ENCODE results near the gene RPN2.

RPN2 gene

DNA sequence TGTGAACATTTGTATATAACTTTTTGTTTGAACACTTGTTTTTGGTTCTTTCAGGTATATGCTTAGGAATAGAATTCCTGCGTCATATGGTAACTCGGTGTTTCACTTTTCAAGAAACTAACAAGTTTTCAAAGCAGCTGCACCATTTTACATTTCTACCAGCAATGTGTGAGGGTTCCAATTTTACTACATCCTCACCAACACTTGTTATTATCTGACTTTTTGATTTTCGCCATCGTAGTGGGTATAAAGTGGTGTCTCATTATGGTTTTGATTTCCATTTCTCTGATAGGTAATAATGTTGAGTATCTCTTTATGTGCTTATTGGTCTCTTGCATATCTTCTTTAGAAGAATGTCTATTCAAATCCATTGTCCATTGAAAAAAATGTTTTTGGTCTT lies 39.8 kb downstream of the RPN2 start:
- no peak for DNase-seq (ENCODE audit: low read depth in 2 of 2)

DNA sequence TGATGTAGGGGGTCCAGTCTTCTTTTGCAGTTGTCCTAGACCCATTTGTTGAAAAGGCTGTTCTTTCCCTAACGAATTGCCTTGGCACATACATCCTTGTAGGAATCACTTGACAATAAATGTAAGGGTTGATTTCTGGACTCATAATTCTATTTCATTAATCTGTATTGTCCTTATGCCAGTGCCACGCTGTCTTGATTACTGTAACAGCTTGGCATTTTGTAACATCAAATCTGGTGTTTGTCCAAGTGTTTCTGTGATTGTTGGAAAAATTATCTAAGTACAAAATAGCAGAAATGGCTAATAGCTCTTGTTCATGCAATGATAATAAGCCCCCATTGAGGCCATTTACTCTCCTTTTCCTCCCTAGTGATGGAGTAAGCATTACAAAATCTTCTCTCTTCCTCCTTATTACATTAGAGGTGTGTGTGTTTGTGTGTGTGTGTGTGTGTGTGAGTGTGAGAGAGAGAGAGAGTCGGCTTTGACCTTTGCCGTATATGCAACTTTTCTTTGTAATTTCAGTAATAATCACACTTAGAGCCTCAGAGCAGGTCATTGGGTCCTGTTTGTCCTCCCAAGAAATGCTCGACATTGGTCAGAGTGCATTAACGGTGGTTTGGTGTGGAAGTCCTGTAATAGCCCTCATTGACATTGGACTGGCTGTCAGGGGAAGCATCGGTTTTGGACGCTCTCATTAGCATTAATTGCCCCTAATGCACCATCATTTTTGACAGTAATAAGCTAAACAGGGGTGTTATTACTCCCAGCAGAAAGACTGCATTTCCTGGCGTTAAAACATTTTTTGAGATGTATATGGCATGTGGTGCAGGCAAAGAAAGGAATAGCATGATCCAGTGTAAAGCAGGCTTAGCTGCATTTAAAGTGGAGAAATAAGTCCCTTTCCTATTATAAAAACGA lies 40.9 kb downstream of the RPN2 start:
- DNase-seq (ENCODE audit: low read depth in 2 of 2) = no peak

DNA sequence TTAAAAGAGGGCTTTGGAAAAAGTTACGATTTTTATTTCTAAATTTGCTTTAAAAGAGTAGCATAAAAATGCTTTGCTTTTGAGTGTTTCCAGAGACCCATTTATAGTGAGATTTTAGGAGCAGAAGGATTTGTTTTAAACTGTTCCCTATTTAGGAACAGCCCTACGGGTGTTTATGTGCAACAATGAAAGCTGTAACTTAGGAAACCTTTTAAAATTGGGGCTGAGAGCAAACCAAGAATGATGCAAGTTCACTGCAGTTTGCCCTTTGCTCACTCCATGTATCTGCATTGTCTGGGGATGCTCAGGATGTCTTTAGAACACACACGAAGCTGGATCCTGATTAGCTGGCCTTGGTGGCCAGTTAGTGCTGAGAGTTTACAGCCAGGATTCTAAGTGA lies 41.6 kb downstream of the RPN2 start:
- DNase-seq (ENCODE audit: low read depth in 2 of 2) = no peak

DNA sequence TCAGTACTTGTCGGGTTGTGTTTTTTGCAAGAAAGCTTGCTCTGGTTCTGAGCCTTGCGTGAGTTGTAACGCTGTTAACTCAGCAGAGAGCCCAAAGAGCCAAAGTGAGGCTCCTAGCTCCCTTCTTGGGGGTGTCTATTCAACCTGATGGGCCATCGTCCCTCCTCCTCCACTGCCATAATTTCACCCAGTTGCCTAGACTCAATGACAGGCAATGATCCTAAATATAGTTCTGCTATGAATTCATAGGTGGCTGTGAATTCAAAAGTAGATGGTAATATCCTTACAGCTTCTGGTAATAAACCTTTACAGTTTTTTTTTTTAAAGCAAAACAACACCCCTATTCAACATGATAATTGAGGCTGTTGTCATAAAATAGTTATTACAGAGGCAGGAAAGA lies 43.0 kb downstream of the RPN2 start:
- no peak for DNase-seq (ENCODE audit: low read depth in 2 of 2)

DNA sequence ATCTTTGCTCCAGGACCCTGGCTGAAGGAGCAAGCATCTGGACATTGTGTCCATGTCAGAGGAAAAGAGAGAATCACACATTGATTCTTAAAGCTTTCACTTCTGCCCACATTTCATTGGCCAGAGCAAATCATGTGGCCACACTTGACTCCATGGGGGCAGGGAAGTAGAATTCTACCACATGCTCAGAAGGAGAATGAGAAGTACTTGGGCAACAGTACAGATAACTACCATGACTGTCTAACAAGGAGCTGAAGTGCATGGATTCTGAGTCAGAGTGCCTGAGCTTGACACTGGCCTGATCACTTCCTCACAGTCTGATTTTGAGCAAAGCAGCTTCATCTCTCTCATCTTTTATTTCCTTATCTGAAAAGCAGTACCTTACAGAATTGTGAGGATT lies 43.9 kb downstream of the RPN2 start:
- no peak for DNase-seq (ENCODE audit: low read depth in 2 of 2)

DNA sequence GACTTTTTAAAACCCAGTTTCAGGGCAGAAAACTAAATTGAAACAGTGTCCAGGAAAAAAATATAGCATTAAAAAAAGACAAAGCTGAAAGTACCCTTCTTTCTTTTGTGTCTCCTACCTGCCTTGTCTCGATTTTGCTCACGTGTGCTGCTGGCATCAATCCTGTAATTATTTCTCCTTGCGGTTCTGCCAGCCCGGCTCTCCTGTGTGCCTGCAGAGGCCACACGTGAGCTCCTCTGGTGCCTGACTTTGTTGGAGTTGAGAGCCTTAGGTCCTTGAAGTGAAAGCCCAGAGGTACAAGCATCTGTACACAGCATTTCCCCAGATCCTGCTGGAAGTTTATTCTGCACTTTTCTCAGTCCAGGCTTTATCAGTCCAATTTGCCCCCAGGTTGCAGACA lies 46.0 kb downstream of the RPN2 start:
- no peak for DNase-seq (ENCODE audit: low read depth in 2 of 2)

DNA sequence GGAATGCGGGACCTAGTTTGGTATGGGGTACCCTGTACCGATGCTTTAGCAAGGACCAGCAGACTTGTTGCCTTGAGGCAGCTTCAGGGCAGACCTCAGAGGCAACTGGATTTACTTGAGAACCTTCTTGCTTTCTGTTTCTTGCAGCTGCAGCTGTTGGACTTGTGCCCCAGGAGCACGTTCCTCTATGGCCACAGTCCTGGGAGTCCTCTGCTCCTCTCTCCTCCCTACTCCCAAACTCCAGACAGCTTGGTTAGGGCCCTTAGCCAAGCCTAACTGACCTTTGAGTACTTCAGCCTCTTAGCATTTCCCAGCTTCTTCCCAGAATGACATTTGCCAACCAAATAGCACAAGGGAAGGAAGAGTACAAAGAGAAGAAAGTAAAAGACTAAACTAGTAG lies 47.8 kb downstream of the RPN2 start:
- no peak for DNase-seq (ENCODE audit: low read depth in 2 of 2)

DNA sequence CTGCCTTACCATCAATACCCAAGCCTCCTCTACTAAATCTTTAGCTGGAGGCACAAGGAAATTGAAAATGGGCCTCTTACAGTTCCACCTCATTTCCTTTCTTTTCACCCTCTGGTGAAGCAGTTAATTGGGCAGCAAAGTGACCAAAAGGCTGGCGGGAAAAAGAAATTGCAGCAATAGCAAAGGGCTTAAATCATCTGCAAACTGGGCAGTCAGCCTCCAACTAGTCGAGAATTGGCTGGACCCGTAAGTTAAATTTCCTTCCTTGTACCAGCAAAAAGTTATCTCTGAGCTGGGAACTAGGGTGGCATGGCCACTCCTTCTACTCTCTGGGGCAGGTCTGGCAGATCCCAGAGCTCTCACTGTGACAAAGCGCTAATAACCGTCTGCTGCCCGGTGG lies 49.0 kb downstream of the RPN2 start:
- DNase-seq (ENCODE audit: low read depth in 2 of 2) = no peak

DNA sequence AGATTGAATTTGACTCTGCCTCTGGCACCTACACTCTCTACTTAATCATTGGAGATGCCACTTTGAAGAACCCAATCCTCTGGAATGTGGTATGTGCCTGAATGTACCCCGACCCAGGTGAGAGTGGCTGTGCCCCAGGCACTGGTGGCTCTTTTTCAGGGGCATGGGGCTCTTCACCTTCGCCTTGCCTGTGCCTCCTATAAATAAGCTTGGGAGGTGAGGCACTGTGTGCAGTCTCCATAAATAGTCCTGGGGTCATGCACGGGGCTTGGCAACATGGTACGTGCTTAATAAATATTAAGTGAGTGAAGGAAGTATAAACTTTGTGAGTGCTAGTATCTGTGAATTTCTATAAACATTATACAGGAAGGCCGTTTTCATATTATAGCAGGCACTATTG lies 49.5 kb downstream of the RPN2 start:
- DNase-seq (ENCODE audit: low read depth in 2 of 2) = no peak

DNA sequence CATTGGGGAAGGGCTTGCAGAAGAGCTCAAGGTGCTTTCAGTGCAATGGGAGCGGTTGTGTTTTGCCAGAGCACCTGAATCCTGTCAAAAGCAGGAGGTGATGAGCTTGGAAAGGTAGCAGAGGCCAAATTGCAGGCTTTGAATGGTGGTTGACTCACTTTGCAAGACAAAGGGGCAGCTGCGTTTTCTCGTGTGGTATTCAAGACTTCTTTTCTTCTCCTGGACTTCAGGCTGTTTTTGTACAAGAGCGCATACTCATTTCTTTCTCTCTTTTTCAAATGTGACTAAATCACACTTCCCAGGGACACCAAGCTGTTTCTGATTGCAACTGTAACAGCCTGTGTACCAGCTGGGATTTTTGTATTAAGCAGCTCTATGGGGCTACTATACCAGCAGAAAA lies 50.2 kb downstream of the RPN2 start:
- no peak for DNase-seq (ENCODE audit: low read depth in 2 of 2)

DNA sequence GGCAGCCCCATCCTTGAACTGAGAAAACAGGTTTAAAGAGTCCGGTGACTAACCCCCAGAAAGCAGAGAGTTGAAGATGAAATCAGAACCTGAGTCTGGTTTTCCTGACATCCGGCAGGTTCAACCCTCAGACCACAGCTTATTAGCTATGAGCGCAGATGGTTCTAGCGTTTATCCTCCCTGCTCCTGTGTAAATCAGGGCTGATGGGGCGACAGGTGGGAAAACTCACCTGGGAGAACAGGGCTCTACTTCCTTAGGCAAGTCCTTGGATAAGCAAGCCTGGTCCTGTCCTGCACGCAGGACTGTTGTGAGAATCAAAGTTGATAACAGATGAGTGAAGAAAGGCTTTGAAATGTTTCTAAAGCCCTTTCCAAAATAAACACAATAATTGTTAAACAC lies 51.1 kb downstream of the RPN2 start:
- no peak for DNase-seq (ENCODE audit: low read depth in 2 of 2)

DNA sequence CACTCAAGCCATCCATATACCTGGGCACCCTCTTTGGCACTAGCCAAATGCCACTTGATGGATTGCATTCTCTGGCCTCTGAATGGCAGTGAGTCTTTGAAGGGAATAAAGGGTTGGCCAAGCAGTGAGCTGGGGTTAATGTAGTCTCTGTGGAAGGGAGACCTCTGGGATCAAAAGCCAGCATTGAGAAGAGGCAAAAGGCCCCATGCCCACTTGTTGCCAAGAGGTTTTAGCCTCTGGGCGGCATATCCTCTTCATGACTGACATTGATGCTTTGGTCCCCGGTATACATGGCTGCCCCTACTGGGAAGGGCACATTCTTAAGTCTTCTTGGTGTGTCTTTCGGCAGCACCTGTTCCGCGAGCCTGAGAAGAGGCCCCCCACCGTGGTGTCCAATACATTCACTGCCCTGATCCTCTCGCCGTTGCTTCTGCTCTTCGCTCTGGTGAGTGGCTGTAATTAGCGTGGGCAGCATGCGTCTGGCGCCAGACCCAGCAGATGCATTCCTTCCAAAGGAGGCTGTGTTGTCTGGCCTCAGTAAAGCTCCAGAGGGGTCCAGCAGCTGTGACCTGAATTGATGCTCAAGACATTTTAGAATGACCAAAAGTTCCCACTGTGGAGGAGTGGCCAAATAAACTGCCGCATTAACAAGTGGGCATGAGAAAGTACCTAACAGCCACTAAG lies 53.0 kb downstream of the RPN2 start:
- DNase-seq (ENCODE audit: low read depth in 2 of 2) = no peak

DNA sequence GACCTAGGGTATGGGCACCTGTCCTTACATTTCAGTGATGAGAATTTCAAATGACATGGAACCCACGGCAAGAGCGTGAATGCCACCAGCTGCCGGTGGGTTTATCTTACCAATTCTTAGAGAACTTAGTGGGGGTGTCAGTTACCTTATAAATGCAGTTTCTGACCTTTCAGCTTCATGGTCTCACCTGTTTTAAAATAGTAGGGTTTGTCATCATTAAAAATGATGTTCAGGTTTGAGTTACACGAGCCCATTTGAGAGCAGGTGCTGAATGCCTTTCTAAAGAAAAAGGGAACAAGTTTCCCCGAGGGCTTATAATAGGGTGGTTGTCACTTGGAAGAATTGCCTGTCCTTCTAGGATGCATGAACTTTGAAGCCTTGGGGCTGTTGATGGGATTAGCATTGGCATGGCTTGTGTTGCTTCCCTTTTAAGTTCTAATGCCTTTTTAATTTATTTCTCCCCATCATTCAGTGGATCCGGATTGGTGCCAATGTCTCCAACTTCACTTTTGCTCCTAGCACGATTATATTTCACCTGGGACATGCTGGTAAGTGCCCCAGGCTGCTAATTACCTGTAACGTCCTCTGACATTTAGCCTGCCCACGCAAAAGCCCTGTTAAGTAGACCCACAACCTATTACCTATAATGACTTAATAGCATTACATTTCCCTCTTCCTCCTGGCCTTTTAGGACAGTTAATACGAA lies 54.6 kb downstream of the RPN2 start:
- DNase-seq (ENCODE audit: low read depth in 2 of 2) = no peak

DNA sequence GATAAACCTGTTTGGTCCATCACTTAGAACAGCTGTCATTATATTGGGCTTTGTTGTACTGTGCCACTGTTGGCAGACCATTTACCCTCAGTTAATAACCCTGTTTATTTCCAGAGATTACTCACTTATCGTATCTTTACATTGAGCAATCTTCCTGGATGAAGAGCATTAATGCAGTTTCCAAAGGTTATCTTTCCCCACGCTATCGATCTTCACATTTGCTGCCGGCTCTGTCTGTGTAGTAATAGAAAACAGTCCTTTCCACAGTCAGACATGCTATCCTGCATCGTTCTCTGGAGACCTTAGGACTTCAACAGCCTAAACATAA lies 55.1 kb downstream of the RPN2 start:
- DNase-seq (ENCODE audit: low read depth in 2 of 2) = no peak

DNA sequence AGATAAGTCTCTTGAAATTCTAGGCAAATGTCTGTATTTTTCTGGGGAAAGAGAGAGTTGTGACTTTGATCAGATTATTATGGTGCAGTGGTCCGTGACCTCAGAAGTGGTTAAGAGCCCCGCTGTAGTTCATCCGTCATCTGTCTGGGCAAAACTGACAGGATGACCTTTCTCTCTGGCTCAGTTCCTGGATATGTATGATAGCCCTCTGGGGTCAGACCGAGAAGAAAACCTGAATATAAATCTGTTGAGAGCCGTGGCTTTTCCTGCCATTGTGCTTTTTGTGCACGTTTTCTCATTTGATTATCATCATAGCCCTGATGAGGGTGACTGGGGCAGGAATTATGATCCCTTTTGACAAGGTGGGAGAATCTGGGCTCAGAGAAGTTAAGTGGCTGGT lies 55.9 kb downstream of the RPN2 start:
- DNase-seq (ENCODE audit: low read depth in 2 of 2) = no peak

DNA sequence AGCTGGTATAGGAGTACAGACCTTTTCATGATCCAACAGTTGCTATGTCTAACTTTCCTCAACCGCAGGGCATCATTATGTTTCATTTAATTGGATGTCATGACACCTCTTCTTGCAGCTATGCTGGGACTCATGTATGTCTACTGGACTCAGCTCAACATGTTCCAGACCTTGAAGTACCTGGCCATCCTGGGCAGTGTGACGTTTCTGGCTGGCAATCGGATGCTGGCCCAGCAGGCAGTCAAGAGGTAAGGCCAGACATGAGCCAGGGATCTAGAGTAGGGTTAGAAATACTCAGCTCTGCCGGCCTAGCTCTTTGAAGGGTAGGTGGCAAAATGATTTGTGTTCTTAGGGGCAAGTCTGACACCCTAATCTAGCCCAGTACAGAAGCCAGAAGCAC lies 57.3 kb downstream of the RPN2 start:
- DNase-seq (ENCODE audit: low read depth in 2 of 2) = no peak

DNA sequence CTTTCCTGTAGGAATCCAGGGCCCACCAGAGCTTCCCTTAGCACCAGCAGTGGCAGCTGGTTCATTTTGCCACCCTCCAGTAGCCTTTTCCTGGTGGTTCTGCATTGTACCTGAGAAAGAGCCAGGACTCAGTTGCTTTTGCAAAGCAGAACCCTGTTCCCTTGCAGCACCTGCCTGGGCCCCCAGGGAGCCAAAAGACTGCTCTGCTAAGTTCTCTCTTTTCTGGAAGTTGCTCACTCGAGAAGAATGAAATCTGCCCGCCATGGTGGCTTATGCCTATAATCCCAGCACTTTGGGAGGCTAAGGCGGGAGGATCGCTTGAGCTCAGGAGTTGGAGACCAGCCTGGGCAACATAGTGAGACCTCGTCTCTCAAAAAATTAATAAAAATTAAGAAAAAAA lies 58.5 kb downstream of the RPN2 start:
- DNase-seq (ENCODE audit: low read depth in 2 of 2) = no peak

DNA sequence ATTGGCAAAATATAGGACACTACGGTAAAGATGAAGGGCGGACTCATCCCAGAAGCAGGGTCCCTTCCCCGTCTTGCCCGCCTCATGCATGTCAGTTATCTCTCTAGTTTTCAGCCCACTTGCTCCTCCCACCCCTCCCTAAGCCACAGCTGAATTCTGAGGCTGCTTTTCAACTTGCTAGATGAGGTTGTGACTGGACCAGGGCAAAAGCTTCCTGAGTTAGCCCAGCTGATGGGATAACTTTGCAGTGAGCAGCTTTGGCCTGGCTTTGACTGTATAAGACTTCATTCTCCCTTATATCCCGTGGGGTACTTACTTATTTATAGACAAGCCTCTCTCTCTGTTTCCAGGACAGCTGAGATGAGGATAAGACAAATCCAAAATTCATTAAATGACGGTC lies 59.3 kb downstream of the RPN2 start:
- DNase-seq (ENCODE audit: low read depth in 2 of 2) = no peak

DNA sequence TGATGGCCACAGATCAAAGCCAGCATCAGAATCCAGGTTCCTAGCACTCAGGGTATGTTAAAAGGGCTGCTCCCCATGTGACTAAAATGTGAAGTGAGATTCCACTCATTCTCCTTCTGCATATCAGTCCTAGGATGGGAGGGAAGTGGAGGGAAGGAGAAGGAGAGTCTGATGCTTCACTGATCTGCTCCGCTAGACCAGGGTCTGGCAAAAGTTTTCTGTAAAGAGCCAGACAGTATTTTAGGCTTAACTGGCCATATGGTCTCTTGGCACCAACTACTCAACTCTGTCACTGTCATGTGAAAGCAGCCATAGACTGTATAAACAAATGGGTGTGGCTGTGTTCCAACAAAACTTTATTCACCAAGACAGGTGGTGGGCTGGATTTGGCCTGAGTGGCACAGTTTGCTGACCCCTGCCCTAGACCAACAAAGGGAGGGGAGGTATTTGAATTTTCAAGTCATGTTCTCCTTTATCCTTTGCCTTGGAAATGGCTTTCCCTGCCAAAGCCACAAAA lies 59.9 kb downstream of the RPN2 start:
- DNase-seq (ENCODE audit: low read depth in 2 of 2) = no peak

DNA sequence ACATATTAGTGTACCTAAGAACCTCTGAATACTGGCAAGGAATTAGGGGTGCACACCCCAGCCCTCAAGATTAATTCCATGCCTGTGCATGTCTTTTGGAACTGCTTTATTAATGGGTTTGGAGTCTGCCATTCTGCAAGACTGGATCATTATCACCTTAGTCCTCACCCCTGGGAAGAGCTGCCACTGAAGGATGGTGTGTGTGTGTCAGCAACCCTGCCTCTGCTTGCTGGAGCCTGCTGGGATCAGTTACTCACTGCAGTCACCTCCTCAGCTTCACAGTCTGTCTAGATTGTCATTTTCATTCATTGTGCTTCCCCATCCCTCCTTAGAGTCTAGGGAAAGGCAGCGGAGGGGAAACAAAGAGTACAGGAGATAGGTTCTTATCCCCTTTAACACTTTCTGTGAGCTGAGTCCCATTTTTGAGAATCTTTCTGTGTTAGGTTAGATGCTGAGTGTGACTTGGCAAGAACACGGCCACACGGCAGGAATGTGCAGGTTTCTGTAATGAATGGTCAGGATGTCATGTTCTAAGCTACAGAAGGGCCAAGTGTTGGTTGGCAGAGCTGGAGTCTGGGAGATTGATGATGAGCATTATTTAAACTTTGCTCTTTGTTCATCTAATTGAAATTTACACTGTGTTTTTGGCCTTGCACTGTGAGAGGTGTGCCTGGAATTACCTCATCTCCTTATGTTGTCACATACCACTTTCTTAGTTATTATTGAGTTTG lies 61.4 kb downstream of the RPN2 start:
- DNase-seq (ENCODE audit: low read depth in 2 of 2) = no peak

DNA sequence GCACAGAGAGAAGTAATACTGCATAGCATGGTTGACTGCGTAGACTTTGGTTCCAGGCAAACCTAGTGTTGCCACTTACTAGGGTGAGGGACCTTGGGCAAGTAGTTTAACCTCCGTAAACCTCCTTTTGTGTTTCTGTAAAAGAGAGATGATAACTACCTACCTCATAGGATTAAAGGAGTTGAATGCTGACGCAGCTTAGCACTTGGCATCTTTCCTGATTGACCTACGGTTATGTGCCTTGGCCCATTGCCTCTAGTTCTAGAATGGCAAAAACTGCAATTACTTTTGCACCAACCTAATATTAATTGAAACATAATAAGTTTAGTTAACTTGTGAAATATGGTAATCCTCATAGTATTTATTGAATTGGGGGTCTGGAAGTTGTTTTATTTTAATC lies 63.4 kb downstream of the RPN2 start:
- DNase-seq (ENCODE audit: low read depth in 2 of 2) = no peak
